HG02981 (cell line): ENCODE data around the gene MEX3D.
"Not testable (repeated sequence)": the region's sequence is repeated elsewhere in the genome, so short reads cannot be mapped to it uniquely, and the experiment has no call there.

Experiments
- ATAC-seq: cut with Tn5 transposase; IDR thresholded peaks from one replicate; pipeline ENCODE4 v1.9.1; 2021; ENCODE audit warnings: mild to moderate bottlenecking, moderate library complexity; ENCODE audit not compliant: unreplicated experiment

Gene MEX3D

DNA sequence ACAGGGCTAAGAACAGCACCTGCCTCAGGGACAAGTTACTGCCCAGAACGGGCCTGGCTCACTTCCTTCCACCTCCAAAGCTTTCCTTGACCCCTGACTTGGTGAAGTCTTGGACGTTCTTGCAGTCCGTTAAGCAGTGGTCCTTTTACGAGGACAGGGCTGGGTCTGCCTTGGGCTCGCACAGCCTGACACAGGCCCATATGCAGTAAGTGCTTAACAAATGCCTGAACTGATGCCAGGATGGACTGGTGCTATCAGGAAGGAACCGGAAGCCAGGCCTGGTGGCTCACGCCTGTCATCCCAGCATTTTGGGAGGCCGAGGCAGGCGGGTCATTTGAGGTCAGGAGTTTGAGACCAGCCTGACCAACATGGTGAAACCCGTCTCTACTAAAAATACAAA lies 46.1 kb downstream of the MEX3D start:
- no peak for ATAC-seq

- no peak for ATAC-seq
Measured at GRCh38 chr19:1521636-1522035, 46.5 kb downstream of the MEX3D start.

GRCh38 chr19:1520203-1520780 lies 47.8 kb downstream of the MEX3D start:
- no peak for ATAC-seq

DNA sequence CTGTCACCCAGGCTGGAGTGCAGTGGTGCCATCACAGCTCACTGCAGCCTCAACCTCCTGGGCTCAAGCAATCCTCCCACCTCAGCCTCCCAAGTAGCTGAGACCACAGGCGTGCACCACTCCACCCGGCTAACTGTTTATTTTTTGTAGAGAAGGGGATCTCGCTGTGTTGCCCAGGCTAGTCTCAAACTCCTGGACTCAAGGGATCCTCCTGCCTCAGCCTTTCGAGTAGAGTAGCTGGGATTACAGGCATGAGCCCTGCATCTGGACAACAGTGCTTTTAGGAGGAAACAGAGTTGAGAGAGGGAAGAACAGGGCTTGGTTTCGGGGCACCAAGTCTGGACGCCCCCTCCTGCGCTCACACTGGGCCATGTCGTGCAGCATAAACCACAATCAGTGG lies 48.3 kb downstream of the MEX3D start:
- not testable (repeated sequence) for ATAC-seq

DNA sequence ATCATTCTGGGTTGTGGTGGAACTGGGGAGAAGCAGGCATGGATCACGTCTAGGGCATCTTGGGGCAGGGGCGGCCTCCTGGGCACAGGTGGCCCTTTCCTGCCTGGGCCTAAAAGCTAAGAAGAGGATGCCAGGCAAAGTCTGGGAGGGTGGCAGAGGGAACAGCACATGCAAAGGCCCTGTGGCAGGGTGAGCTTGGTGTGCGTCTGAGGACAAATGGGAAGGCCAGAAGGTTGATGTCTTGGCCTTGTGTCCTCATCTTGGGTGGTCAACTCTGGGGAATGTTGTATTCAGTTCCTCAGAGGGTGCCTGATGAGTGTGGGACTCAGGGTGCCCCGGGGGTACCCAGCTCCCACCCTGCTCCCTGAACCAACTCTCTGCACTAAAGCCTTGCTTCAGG lies 49.7 kb downstream of the MEX3D start:
- no peak for ATAC-seq

- ATAC-seq: no peak
Measured at GRCh38 chr19:1516395-1516753, 51.8 kb downstream of the MEX3D start.

DNA sequence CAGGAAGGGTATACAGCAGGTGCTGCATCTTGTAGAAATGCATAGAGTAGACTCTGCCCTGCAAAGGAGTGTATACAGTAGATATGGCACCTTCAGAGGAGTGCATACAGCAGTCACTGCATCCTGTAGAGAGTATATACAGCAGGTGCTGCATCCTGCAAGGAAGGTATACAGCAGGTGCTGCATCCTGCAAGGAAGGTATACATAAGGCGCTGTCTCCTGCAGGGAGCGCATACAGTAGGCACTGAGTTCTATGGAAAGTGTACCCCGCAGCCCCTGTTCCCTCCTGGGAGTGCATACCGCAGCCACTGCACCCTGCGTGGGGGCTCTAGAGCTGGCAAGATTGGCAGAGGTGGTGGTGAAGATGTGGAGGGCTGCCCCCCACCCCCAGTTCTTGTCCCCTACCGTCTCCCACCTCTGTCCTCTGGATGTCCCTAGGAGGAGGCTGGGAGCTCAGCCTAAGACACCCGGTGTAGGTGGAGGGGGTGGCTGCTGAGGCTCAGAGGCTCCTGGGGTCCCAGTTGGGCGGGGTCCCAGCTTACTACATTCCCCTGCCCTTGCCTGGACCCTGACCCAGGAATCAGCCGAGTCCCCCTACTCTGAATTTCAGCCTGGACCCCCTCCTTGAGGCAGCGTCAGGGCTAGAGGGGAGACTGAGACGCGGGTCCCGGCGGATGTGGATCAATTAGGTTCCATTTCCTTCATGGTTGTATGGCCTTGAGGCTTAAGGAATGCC lies 53.0 kb downstream of the MEX3D start:
- no peak for ATAC-seq

GRCh38 chr19:1514295-1514661 lies 53.8 kb downstream of the MEX3D start:
- ATAC-seq: no peak

DNA sequence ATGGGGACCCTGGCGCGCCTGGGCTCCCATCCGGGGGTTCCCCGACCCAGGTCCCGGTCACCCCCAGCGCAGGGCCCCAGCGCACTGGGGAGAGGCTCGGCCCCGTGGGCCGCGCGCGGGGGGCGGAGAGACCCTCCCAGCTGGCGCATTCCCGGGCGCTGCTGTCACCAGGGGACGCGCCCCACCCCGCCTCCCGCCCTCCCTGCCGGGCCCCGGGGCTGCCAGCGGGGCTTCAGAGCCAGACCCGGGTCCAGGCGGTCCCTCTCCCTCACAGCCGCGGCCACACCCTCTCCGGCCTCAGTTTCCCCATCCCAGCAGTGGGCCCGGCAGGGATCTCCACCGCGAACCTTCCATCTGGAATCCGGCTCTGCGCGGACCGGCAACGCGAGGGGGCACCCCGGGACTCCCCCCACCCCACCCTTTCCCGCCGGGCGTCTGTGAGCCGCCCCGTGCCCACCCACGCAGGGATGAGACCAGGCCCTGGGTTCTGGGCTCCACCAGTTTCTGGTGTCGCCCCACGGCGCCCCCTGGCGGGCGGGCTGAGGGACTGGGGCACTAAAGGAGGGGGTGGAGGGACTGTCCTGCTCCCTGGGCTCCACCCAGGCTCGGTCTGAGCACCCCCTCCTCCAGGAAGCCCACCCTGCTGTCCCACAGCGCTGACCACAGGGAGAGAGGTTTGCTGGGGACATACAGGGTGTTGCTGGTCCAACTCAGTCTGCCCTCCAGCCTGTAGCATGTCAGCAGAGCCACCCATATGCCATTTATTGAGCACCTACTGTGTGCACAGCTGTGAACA lies 54.4 kb downstream of the MEX3D start:
- no peak for ATAC-seq

DNA sequence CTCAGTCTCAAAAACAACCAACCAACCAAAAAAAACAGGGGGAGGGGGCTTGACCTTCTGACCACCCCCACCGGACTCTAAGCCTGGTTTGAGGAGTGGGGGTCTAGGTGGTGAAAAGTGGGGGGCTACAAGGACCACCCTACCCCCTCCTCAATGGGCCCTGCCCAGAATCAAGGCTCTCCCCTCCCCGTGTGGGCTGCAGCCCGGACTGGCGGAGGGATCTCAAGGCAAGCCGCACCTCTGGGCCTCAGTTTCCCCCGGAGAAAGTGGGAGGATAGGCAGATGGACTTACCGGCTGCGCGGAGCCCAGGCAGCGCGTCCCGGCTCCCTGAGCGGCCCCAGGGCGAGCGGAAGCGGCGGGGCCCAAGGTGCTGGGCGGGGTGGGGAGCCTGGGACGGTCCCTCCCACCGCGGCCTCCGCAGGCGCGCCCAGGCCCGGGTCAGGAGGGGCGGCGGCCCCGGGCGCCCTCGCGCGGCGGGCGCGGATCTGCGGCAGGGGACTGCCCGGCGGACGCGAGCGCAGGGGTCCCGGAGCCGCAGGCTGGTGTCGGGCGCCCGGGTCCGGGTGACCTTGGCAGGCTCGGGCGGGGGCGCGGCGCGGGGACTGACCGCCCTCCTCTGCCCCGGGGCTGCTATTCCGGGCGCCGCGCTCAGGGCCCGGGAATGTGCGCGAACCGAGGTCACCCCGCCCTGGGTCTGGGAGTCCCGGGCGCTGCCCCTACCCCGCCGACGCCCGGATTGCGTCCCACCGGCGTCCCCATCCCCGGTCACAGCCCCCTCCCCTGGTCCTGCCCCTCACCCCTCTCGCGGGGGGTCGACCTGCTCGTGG lies 55.2 kb downstream of the MEX3D start, which contains the start of gene ADAMTSL5:
Gene ADAMTSL5, minus strand, starts transcription at position 349 of the 828 bp plus-strand sequence. CDS start 2,076 bp downstream, outside the sequence.
- no peak for ATAC-seq

DNA sequence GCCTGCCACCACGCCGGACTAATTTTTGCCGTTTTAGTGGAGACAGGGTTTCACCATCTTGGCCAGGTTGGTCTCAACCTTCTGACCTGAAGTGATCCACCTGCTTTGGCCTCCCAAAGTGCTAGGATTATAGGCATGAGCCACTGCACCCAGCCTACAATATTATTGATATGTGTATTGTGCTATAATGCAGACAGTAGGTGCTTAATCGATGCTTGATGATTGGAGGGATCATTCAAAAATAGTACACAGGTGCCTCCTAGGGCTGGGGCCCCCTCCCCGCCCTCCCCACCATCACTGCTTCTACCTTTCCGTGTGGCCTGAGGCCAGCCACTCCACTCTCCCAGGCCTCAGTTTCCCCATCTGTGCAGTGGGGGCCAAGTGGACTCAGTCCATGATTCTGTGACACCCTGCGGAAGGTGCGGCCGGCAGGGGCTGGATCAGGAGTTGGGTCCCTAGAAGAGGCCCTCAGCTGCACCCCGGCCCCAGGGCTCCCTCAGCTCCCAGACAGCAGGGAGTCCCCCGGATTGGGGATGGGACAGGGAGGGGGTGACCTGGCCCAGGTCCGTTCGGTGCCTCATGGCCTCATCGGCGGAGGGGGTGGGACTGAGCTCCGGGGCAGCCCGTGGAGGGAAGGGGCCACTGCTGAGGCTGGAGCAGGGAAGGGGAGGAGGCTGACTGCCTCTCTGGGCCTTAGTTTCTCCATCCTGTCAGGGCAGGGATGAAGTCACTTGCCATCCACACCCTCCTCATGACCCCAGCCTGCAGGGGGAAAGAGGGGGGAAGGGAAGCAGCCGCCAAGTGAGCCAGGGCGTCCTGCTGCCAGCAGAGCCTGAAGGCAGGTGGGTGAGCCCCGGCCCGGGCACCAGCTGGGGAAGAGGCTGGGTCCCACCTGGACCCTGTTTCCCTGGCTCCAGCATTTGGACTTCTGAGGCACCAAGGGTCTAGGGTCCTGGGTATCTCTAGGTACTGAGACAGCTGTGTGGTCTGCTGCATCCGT lies 56.5 kb downstream of the MEX3D start:
- ATAC-seq: no peak

- ATAC-seq: no peak
Measured at GRCh38 chr19:1510807-1511206, 57.3 kb downstream of the MEX3D start.

GRCh38 chr19:1510442-1510806 lies 57.7 kb downstream of the MEX3D start:
- ATAC-seq: no peak

GRCh38 chr19:1509602-1510441 lies 58.3 kb downstream of the MEX3D start:
- no peak for ATAC-seq

GRCh38 chr19:1508507-1508856 lies 59.6 kb downstream of the MEX3D start:
- ATAC-seq: no peak

DNA sequence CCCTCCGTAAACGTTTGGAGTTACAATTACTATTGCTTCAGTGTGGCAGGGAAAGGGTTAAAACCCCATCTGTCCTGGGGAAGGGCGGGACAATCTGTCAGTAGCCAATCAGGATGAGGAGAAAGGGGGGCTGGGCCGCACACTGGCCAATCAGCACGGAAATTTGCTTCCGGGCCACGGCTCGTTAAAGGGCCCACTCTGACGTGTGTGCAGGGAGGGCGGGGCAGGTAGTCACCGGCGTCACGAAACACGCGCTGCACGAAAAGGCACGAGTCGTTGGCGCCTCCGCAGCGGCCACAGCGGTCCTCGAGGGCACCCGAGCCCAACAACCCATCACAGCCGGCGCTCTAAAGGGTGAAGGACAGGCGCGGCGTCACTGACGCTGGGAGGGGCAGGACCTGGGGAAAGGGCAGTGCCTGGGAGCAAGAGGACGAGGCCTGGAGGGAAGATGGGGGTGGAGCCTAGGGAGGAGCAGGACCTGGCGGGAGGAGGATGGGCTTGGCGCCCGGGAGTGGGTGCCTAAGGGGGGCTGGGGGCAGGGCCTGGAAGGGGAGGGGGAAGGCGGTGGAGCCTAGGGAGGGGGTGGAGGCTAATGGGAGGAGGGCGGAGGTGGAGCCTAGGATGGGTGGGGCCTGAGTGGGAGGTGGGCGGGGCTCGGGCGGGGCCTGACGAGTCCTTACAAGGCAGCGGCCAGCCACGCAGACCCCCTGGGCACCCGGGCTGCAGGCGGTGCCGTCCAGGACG lies 60.2 kb downstream of the MEX3D start:
- no peak for ATAC-seq

DNA sequence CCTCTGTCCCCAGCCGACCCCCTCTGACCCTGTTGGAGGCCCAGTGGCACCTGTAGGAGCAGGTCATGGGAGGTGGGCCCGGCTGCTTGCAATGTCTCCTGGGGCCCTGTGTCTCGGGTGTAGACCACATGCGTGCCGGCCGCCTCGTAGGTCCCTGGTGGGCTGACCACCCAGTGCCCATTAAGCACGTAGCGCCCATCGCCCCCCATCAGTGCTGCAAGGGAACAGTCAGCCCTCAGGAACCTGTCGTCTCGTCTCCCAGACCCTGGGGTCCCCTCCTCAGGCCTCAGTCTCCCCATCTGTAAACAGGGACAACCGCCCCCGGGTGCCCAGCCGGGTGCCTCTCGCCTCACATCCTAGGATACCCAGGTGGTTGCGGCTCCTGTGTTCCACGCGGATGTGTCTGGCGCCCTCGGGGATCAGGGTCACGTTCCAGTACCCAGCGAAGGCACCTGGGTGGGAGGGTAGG lies 60.9 kb downstream of the MEX3D start:
- no peak for ATAC-seq
